ENCODE measurements around the gene DNAAF5. TPM values are rescaled to one million over a fixed set of nuclear protein-coding genes. Genes with fewer than 3 reads are reported as not detected.

Gene DNAAF5
- total and polyA plus RNA-seq, 9 of the 15 experiments (the other 6 are each of a cell fraction or from before 2014, with no cell fraction given) = 3.1 to 69.7 (median 19.1) TPM

- no peak for TF ChIP-seq BCLAF1 (IDR thresholded peaks at IDR 0.05; ENCODE audit: borderline replicate concordance in 1 of 2, control insufficient read depth in 1 of 2, low read depth in 2 of 2, low read length in 1 of 2)
- TF ChIP-seq KAT7 (CRISPR knock-in tag; IDR thresholded peaks at IDR 0.05; ENCODE audit: borderline replicate concordance) = no peak; the same call in 1 of the 2 replicates
- no peak for TF ChIP-seq MAFF (IDR thresholded peaks at IDR 0.05; ENCODE audit: low read length)
- no peak for TF ChIP-seq TEAD2 (tag; IDR thresholded peaks at IDR 0.05)
- TF ChIP-seq HIVEP1 (CRISPR knock-in tag; IDR thresholded peaks at IDR 0.05) = no peak
- 0 out of 2 replicates have a peak, but pooled peaks have one; percentile 58 for TF ChIP-seq MTA1 (IDR thresholded peaks at IDR 0.05; ENCODE audit: borderline replicate concordance)
- peak; percentile 97 for TF ChIP-seq CBFA2T2 (conservative IDR thresholded peaks at IDR 0.05)
- no peak for TF ChIP-seq TCF7L2 (IDR thresholded peaks at IDR 0.05; ENCODE audit: low read depth, low read length)
- TF ChIP-seq GABPB2 (CRISPR knock-in tag; conservative IDR thresholded peaks at IDR 0.05) = no peak
- TF ChIP-seq, protein P1, sequence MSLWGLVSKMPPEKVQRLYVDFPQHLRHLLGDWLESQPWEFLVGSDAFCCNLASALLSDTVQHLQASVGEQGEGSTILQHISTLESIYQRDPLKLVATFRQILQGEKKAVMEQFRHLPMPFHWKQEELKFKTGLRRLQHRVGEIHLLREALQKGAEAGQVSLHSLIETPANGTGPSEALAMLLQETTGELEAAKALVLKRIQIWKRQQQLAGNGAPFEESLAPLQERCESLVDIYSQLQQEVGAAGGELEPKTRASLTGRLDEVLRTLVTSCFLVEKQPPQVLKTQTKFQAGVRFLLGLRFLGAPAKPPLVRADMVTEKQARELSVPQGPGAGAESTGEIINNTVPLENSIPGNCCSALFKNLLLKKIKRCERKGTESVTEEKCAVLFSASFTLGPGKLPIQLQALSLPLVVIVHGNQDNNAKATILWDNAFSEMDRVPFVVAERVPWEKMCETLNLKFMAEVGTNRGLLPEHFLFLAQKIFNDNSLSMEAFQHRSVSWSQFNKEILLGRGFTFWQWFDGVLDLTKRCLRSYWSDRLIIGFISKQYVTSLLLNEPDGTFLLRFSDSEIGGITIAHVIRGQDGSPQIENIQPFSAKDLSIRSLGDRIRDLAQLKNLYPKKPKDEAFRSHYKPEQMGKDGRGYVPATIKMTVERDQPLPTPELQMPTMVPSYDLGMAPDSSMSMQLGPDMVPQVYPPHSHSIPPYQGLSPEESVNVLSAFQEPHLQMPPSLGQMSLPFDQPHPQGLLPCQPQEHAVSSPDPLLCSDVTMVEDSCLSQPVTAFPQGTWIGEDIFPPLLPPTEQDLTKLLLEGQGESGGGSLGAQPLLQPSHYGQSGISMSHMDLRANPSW (CRISPR knock-in tag; IDR thresholded peaks at IDR 0.05) = no peak
- no peak for TF ChIP-seq CAMTA2 (CRISPR knock-in tag; conservative IDR thresholded peaks at IDR 0.05)
- TF ChIP-seq ELF1 (tag; IDR thresholded peaks at IDR 0.05) = no peak
- TF ChIP-seq XRCC5 (IDR thresholded peaks at IDR 0.05; ENCODE audit: low read depth, low read length) = no peak
- no peak for TF ChIP-seq TRIM28 (IDR thresholded peaks at IDR 0.05)
- no peak for TF ChIP-seq STAG1 (CRISPR knock-in tag; IDR thresholded peaks at IDR 0.05; ENCODE audit: borderline replicate concordance)
- TF ChIP-seq RBFOX2 (IDR thresholded peaks at IDR 0.05; ENCODE audit: low read depth, low read length) = no peak
- no peak for TF ChIP-seq ATF6 (CRISPR knock-in tag; IDR thresholded peaks at IDR 0.05)
- peak; percentile 4 for TF ChIP-seq TAF1 (IDR thresholded peaks at IDR 0.05; ENCODE audit: control insufficient read depth, extremely low read depth, insufficient read depth, low read length, severe bottlenecking)
- TF ChIP-seq ADNP (tag; IDR thresholded peaks at IDR 0.05) = peak; percentile 84
- peak; percentile 98 for TF ChIP-seq TEAD4 (IDR thresholded peaks at IDR 0.05; ENCODE audit: low read length)
- no peak for TF ChIP-seq TEAD4 (CRISPR knock-in tag; IDR thresholded peaks at IDR 0.05; ENCODE audit: borderline replicate concordance)
These were observed 1.1 kb upstream of the DNAAF5 start (continued) for GRCh38 chr7:725223-726005.

Measured in K562 (cell line).